WERI-Rb-1 (cell line): Measurements from ENCODE around the gene TARBP1.

Experiments
- DNase-seq: peaks from one replicate; pipeline ENCODE4 v3.0.0-alpha.2; 2020
- H3K27ac ChIP-seq: fragments of 250-450 bp; sonication (Bioruptor Pico); 2 replicates; pipeline ENCODE4 v1.5.1; 2020; ENCODE audit warnings: mild to moderate bottlenecking, moderate library complexity
- H3K27me3 ChIP-seq: fragments of 250-450 bp; sonication (Bioruptor Pico); 2 replicates; pipeline ENCODE4 v1.5.1; 2021; ENCODE audit warnings: mild to moderate bottlenecking, low read depth, moderate library complexity; ENCODE audit not compliant: insufficient read depth, severe bottlenecking
- H3K36me3 ChIP-seq: fragments of 250-450 bp; sonication (Bioruptor Pico); 2 replicates; pipeline ENCODE4 v1.5.1; 2020; ENCODE audit warnings: mild to moderate bottlenecking, moderate library complexity
- H3K4me3 ChIP-seq: 2 replicates; pipeline ENCODE4 v1.5.1; 2011; ENCODE audit warnings: low read depth, mild to moderate bottlenecking, control low read depth, low read length
- H3K9me3 ChIP-seq: fragments of 250-450 bp; sonication (Bioruptor Pico); 2 replicates; pipeline ENCODE4 v1.5.1; 2021; ENCODE audit warnings: mild to moderate bottlenecking, moderate library complexity; ENCODE audit not compliant: severe bottlenecking
- TF ChIP-seq, protein P1 (sequence below): IDR thresholded peaks from 2 replicates; pipeline ENCODE4 v1.5.1; 2011; ENCODE audit warnings: low read depth, mild to moderate bottlenecking, control low read depth, inconsistent platforms, low read length

The TARBP1 gene

DNA sequence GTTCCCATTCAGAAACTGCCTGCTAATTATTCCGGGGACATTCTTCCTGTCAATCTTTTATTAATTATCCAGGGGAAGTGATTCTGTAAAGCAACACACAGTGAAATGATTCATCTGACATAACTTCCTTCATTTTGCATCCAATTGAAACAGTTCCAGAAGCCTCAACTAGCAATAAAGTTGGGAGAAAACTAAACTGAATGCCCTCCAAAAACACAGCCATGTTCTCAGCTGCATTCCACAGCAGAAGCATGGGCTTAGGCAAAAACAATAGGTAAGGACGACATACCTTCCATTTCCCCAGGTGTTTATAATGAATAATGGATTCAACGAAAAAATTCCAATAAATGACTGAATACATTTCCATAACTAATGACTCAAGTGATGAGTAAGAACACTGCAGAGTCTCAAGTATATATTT lies 36.9 kb upstream of the TARBP1 start:
- no peak overlapping the region for H3K27ac ChIP-seq
- DNase-seq = no peak
- H3K9me3 ChIP-seq = peaks cover 2% of the 10 kb centered on the region
- TF ChIP-seq, protein P1, sequence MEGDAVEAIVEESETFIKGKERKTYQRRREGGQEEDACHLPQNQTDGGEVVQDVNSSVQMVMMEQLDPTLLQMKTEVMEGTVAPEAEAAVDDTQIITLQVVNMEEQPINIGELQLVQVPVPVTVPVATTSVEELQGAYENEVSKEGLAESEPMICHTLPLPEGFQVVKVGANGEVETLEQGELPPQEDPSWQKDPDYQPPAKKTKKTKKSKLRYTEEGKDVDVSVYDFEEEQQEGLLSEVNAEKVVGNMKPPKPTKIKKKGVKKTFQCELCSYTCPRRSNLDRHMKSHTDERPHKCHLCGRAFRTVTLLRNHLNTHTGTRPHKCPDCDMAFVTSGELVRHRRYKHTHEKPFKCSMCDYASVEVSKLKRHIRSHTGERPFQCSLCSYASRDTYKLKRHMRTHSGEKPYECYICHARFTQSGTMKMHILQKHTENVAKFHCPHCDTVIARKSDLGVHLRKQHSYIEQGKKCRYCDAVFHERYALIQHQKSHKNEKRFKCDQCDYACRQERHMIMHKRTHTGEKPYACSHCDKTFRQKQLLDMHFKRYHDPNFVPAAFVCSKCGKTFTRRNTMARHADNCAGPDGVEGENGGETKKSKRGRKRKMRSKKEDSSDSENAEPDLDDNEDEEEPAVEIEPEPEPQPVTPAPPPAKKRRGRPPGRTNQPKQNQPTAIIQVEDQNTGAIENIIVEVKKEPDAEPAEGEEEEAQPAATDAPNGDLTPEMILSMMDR = no peak
- H3K27me3 ChIP-seq = no peaks in the 10 kb centered on the region
- H3K4me3 ChIP-seq = no peak overlapping the region
- H3K36me3 ChIP-seq = no peaks in the 10 kb centered on the region

DNA sequence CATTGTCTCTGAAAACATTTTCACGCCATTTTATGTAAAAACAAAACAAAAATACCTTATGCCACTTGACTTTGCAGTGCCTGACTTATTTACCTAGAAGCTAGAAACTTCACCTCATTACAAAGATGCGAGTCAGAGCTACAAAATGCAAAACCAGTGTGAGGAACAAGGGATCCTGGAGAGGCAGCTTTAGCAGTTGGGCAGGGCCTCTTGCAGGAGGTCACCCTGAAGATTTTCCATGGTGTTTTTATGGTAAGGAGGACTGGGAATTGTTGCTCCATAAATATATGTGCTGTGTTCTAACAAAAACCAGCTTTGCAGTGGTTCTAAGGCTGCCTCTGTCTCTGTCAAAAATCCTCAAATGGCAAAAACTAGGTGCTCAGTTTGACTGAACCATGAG lies 36.4 kb upstream of the TARBP1 start:
- no peak for DNase-seq
- Histone ChIP-seq H3K9me3 (peaks cover 2% of the 10 kb centered on the region), H3K27ac (no peak overlapping the region)

DNA sequence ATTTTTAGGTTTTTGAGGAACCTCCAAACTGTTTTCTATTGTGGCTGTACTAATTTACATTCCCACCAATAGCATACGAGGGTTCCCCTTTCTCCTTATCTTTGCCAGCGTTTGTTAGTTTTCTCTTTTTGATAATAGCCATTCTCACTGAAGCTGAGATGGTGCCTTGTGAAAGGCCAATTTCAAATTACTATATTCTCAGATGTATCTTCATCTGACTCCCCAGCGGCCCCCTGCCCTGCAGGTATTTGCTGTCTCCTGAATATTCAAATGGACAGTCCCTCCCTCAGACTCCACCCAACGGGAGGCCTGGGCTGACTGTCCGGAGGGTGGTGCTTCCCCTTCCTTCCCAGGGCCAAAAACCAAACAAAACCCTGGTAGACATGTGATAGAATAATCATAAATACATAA lies 33.5 kb upstream of the TARBP1 start:
- TF ChIP-seq, protein P1 = no peak
- no peak overlapping the region for H3K27ac ChIP-seq
- DNase-seq = no peak
- no peaks in the 10 kb centered on the region for H3K9me3 ChIP-seq
- H3K27me3 ChIP-seq = no peaks in the 10 kb centered on the region
- no peaks in the 10 kb centered on the region for H3K36me3 ChIP-seq
- no peak overlapping the region for H3K4me3 ChIP-seq

More for the DNA sequence above, 36.4 kb upstream of the TARBP1 start:
- Histone ChIP-seq H3K36me3 (no peaks in the 10 kb centered on the region), H3K27me3 (no peaks in the 10 kb centered on the region), H3K4me3 (no peak overlapping the region)
- TF ChIP-seq, protein P1 = no peak

DNA sequence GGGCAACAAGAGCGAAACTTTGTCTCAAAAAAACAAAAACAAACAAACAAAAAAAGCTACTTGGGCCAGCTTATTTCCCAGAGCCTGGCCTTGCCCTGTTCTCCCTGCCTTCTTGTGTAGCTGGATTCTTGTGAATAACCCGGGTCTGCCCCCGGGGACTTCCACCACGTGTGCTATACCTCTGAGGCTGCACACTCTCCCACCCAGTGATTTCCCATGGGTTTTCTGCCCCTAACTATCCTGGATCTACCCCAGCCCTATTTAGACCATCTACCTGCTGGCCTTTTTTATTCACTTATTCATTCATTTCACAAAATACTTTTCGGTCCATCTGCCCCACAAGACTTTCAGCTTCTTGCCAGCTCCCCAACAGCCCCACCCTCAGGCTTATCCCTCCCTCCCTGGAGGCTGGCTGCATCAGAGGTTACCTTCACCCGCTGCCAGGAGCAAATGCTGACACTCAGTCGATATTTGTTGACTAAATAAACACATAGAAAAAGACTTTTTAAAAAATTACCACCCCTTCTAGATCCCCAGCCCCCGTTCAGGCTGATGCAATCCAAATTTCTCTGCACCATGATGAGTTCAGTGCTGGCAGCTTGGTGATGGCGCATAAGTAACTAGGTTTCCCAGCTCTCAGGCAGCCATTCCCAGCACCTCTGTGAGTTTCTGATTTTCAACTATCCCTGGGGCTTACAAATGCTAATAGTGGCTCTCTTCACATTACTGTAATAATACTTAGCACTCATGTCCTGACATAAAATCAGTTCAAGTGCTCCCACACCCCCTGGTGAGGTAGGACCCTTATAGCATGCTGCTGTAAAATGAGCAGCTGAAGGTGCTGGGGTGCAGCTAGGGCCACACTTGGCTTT lies 30.7 kb upstream of the TARBP1 start:
- no peak for DNase-seq

DNA sequence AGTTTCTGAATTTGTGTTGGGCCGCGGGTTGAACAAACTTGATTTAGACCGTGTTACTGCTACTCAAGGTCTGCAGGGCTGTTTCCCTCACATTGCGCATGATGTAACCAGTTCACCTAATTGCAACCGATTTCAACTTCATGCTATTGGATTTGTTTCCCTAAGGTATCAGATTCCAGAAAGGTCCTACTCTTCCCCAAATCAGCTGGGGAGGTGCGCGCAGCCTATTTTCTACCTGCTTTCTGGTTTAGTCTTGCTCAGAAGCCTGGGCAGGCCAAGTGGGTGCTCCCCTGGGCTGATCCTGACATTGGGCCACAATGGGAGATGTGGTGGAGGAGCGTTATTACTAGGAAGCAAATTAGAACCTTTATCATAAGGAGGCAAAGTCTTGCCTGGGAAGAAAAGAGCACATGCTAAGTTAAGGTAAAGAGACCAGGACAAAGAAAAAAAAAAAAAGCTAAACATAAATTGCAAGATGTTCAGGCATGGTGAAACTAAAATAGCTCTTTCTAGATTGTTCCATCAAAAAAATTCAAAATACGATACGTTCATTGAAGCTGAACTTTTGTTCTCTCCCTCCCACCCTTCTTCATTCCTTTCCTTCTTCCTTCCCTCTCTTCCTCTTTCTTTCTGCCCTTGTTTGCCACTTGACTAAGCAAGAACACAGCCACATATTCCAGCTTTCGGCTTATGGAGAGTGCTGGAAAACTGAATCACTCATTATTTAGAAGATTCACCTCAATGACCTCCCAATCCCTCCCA lies 28.8 kb upstream of the TARBP1 start:
- no peaks in the 10 kb centered on the region for H3K27me3 ChIP-seq
- no peaks in the 10 kb centered on the region for H3K36me3 ChIP-seq
- no peak overlapping the region for H3K27ac ChIP-seq
- no peak for DNase-seq
- TF ChIP-seq, protein P1 = no peak
- no peaks in the 10 kb centered on the region for H3K9me3 ChIP-seq
- H3K4me3 ChIP-seq = no peak overlapping the region

More for the DNA sequence above, 30.7 kb upstream of the TARBP1 start:
- Histone ChIP-seq H3K27ac (no peak overlapping the region), H3K9me3 (no peaks in the 10 kb centered on the region), H3K27me3 (no peaks in the 10 kb centered on the region), H3K4me3 (no peak overlapping the region), H3K36me3 (no peaks in the 10 kb centered on the region)
- TF ChIP-seq, protein P1 = no peak
